Astrocyte of the spinal cord (primary cell): ENCODE results near the gene HTT.

Source experiments
- DNase-seq: peaks from one replicate; pipeline ENCODE4 v3.0.0; 2011; ENCODE audit warnings: low read depth, low spot score
- H3K4me3 ChIP-seq: 2 replicates; pipeline ENCODE4 v1.5.1; 2011; ENCODE audit warnings: low read depth, mild to moderate bottlenecking, low read length, moderate library complexity
- in situ Hi-C: cut with HindIII; loops from 2 replicates; pipeline ENCODE4 v1.10.0; 2017; ENCODE audit warnings: low sequenced_read_pairs
- TF ChIP-seq, protein P1 (sequence below): IDR thresholded peaks from 2 replicates; pipeline ENCODE4 v1.5.1; 2012; ENCODE audit warnings: low read depth, mild to moderate bottlenecking, low read length, inconsistent platforms

Gene HTT

DNA sequence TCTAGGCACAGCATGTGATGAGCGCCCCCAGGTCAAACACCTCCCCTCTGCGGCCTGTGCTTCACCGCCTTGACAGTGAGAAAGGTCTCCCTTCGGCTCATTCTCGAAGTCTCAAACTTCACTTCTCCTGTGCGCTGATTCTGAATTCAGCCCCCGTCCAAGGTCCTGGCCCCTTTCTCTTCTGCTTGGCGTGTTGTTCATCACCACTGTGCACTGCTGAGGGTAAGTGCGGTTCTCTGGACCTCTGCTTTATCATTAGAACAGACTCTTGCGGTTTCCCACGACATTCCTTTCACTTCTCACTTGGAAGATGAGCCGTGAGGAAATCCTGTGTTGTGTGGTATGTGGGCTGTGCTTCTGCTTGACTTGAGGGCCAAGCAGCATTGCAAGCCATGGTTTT lies 12.0 kb upstream of the HTT start:
- peak; percentile 34 for DNase-seq
- in situ Hi-C loops, result no loop called here
- TF ChIP-seq, protein P1, sequence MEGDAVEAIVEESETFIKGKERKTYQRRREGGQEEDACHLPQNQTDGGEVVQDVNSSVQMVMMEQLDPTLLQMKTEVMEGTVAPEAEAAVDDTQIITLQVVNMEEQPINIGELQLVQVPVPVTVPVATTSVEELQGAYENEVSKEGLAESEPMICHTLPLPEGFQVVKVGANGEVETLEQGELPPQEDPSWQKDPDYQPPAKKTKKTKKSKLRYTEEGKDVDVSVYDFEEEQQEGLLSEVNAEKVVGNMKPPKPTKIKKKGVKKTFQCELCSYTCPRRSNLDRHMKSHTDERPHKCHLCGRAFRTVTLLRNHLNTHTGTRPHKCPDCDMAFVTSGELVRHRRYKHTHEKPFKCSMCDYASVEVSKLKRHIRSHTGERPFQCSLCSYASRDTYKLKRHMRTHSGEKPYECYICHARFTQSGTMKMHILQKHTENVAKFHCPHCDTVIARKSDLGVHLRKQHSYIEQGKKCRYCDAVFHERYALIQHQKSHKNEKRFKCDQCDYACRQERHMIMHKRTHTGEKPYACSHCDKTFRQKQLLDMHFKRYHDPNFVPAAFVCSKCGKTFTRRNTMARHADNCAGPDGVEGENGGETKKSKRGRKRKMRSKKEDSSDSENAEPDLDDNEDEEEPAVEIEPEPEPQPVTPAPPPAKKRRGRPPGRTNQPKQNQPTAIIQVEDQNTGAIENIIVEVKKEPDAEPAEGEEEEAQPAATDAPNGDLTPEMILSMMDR, result no peak
- H3K4me3 ChIP-seq, result no peak overlapping the region

DNA sequence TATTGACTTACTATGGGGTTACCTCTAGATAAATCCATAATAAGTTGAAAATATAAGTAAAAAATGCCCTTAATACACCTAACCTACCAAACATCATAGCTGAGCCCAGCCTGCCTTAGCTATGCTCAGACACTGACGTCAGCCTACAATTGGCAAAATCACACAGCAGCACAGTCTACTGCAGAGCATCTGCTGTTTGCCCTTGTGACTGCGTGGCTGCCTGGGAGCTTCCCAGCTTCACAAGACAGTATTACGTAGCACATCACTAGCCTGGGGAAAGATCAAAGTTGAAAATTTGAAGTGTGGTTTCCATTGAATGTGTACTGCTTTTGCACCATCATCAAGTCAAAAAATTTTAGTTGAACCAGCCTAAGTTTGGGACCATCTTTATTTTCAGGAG lies 8.9 kb upstream of the HTT start:
- in situ Hi-C loops, result no loop called here
- TF ChIP-seq, protein P1, result no peak
- no peak for DNase-seq
- H3K4me3 ChIP-seq, result no peak overlapping the region

DNA sequence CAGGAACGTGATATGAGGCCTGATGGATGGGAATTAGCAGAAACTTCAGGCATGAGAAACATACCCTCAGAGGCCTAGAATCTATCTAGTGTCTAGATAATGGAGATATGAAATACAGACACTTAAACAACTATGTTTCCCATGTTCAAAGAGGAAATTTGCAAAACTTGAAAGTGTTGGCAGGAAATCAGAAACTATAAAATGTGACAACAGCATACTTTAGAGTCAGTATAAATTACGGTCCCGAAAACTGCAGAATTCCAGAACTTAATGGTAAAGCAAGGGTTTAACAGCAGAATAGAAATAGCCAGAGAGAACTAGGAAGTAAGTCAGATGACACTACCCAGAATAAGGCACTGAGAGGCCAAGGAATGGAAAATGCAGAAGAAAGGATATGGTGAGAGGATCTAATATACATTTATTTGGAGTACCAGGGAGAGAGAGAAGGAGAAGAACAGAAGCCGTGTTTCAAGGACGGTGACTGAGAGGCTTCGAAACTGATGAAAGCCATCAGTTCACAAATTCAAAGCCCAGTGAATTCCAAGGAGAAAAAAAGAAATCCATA lies 7.6 kb upstream of the HTT start:
- in situ Hi-C loops, result no loop called here
- no peak for DNase-seq
- TF ChIP-seq, protein P1, result no peak

DNA sequence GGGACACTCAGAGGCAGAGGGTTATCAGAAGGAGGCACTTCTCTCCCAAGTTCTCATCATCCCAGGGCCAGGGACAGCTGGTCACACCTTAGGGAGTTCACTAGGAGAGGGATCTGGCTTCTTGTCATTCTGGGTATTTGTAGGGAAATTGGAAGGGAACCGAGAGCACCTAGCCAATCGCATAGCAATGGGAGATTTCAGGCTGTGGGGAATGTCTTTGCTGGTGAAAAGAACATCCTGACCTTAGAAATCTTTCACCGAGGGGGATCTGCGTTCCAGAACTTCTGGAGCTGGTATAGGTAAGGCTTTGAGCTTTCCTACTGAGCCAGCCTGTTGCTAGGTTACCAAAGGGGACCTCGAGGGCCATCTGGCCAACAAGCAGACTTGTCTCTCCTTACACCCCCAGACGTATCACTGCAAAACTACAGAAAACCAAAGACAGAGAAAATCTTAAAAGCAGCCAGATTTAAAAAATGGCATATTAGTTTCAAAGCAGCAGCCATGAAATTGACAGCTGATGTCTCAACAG lies 6.9 kb upstream of the HTT start:
- no peak for DNase-seq
- in situ Hi-C loops, result no loop called here
- no peak overlapping the region for H3K4me3 ChIP-seq
- TF ChIP-seq, protein P1, result no peak

More for the DNA sequence above, 7.6 kb upstream of the HTT start:
- H3K4me3 ChIP-seq, result no peak overlapping the region

DNA sequence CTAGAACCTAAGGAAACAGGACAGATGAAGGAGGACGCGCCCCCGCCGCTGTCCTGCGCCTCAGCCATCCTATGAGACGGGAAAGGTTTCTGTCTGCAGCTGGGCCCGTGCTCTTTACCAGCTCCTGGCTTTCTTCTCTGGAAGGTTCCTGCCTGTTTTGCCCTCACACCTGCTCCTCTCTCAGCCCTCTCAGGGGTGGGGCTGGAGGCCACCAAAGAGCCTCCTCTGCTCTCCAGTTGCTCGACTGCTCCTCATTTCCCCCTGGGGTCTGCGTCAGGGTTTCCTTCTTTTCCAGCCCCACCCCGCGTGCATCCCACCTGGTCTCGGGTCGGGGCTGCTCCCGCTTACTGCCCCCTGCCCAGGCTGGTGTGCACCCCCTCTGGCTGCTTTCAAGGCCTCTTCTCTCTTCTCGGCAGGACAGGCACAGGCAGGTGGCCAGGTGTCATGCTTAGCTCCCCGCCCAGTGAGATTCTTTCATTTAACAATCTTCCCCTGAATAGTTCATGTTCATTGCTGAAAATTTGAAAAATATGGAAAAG lies 4.8 kb upstream of the HTT start:
- TF ChIP-seq, protein P1, result no peak
- in situ Hi-C loops, result no loop called here
- no peak for DNase-seq
- no peak overlapping the region for H3K4me3 ChIP-seq

DNA sequence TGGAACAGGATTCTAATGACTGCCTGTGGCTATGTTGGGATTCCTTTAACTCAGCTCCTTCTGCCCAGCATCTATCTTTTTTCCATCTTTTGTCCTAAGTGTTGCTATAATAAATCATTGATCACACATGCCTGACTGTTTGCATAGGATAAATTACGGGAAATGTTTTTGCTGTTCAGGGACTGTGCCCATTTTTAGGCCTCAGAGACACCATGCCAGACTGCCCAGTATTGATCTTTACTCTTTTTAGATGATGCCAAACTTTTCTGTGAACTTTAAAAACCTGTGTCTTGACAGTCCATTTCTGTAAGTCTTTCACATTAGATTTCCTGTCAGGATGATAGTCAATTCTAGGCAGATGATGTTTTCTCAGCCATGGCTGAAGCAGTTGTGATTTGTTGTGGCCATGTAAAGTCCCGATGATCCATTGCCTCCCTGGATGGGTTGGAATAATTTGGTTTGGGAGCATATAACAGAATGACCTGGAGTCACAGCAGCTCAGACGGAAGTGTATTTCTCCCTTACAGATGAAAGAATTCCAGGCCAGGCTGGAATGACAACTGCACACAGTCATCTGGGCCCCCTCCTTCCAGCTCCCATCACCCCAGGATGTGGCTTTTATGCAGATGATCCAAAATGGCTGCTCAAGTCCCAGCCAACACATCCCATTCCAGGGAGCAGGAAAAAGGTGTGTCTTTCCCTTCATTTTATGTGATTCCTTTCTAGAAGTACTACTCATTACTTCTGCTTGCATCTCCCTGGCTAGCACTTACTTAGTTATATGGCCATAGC lies 3.6 kb upstream of the HTT start:
- in situ Hi-C loops, result no loop called here
- no peak for DNase-seq
- no peak overlapping the region for H3K4me3 ChIP-seq
- TF ChIP-seq, protein P1, result no peak
